H1 (cell line): ENCODE data around the gene KLK5. TPM values are rescaled to one million over a fixed set of nuclear protein-coding genes. Genes with fewer than 3 reads are reported as not detected.

Experiments used
- CTCF ChIA-PET: fragments of 300-600 bp; sonication (Branson Sonifier 250); formaldehyde crosslinking; loops from one replicate; lab custom pipeline; 2021; ENCODE audit not compliant: partially characterized antibody; lab: Charles Lee
- POLR2A ChIA-PET: fragments of 300-600 bp; sonication (Branson Sonifier 250); formaldehyde crosslinking; loops from one replicate; lab custom pipeline; 2021; ENCODE audit warnings: inconsistent platforms; ENCODE audit not compliant: partially characterized antibody; lab: Charles Lee
- DNase-seq, 2 experiments: peaks; one replicate each; pipeline versions ENCODE4 v3.0.0 to v3.0.0-alpha.2; 2010 to 2022; ENCODE audit warnings: low spot score in 2 of 2, low read depth in 1 of 2, mixed read lengths in 1 of 2
- FAIRE-seq: peaks from 2 replicates; lab custom pipeline; 2011; peaks lifted over from hg19 to GRCh38; lab: Jason Lieb, UNC
- H2AFZ ChIP-seq: 2 replicates; pipeline ENCODE4 v1.8.1; 2012; ENCODE audit warnings: low read length, inconsistent platforms
- H2AK5ac ChIP-seq: 2 replicates; pipeline ENCODE4 v1.6.1; 2013; ENCODE audit warnings: low read depth, low read length
- H2BK120ac ChIP-seq: replicated peaks from 2 replicates; pipeline ENCODE3; 2013; ENCODE audit warnings: low read depth, low read length, inconsistent platforms
- H2BK12ac ChIP-seq: 2 replicates; pipeline ENCODE4 v1.6.1; 2013; ENCODE audit warnings: low read depth, low read length
- H2BK15ac ChIP-seq: 2 replicates; pipeline ENCODE4 v1.6.1; 2013; ENCODE audit warnings: low read length
- H2BK20ac ChIP-seq: 2 replicates; pipeline ENCODE4 v1.6.1; 2013; ENCODE audit warnings: low read length
- H2BK5ac ChIP-seq: 2 replicates; pipeline ENCODE4 v1.6.1; 2013; ENCODE audit warnings: low read depth, low read length
- H3K14ac ChIP-seq: 2 replicates; pipeline ENCODE4 v1.6.1; 2013; ENCODE audit warnings: inconsistent platforms; ENCODE audit not compliant: insufficient read length
- H3K18ac ChIP-seq: 2 replicates; pipeline ENCODE4 v1.6.1; 2013; ENCODE audit warnings: low read length; ENCODE audit errors: extremely low read depth
- H3K23ac ChIP-seq: 2 replicates; pipeline ENCODE4 v1.6.1; 2013; ENCODE audit warnings: inconsistent platforms; ENCODE audit not compliant: insufficient read length
- H3K23me2 ChIP-seq: 2 replicates; pipeline ENCODE4 v1.6.1; 2013; ENCODE audit warnings: low read depth, low read length
- H3K27ac ChIP-seq: 2 replicates; pipeline ENCODE4 v1.6.1; 2011; ENCODE audit warnings: low read depth, low read length, inconsistent platforms
- H3K27me3 ChIP-seq, 4 experiments: replicated peaks in 1 of 4; 1 replicate in 1 of 4; 2 replicates in 3 of 4; pipeline versions ENCODE4 v1.6.1 to v1.8.1; 2011 to 2013; ENCODE audit warnings: low read length in 3 of 4, mild to moderate bottlenecking in 3 of 4, inconsistent platforms in 2 of 4, mixed read lengths in 2 of 4, moderate library complexity in 1 of 4; ENCODE audit not compliant: control insufficient read depth in 3 of 4, insufficient read depth in 3 of 4; ENCODE audit errors: extremely low read depth in 1 of 4
- H3K36me3 ChIP-seq, 4 experiments: 2 replicates each; pipeline versions ENCODE4 v1.6.1 to v1.8.1; 2011 to 2013; ENCODE audit warnings: mild to moderate bottlenecking in 4 of 4, low read length in 3 of 4, moderate library complexity in 2 of 4, control low read depth in 1 of 4, inconsistent platforms in 1 of 4; ENCODE audit not compliant: insufficient read depth in 4 of 4, control insufficient read depth in 2 of 4
- H3K4ac ChIP-seq: replicated peaks from 2 replicates; pipeline ENCODE3; 2013; ENCODE audit warnings: low read length, low read depth, mixed read lengths, inconsistent platforms; ENCODE audit not compliant: insufficient read length
- H3K4me1 ChIP-seq, 4 experiments: replicated peaks in 1 of 4; 1 replicate in 1 of 4; 2 replicates in 3 of 4; pipeline versions ENCODE4 v1.6.1 to v1.8.1; 2011 to 2013; ENCODE audit warnings: low read length in 3 of 4, inconsistent platforms in 2 of 4, mixed read lengths in 1 of 4; ENCODE audit not compliant: insufficient read depth in 4 of 4, control insufficient read depth in 3 of 4
- H3K4me2 ChIP-seq, 2 experiments: 2 replicates each; pipeline versions ENCODE4 v1.6.1 to v1.8.1; 2011 to 2013; ENCODE audit warnings: low read depth in 2 of 2, low read length in 2 of 2, control low read depth in 1 of 2, inconsistent platforms in 1 of 2, mild to moderate bottlenecking in 1 of 2; ENCODE audit not compliant: insufficient read depth in 1 of 2
- H3K4me3 ChIP-seq, 4 experiments: fragments of 200-600, 300-600 bp in 1 of 4; sonication (generic), shearing (Covaris generic), sonication (Bioruptor Twin) in 1 of 4; 2 replicates each; pipeline versions ENCODE4 v1.5.1 to v1.8.1; 2011 to 2016; ENCODE audit warnings: low read length in 4 of 4, low read depth in 3 of 4, control low read depth in 2 of 4, inconsistent platforms in 2 of 4, mild to moderate bottlenecking in 2 of 4, mixed read lengths in 1 of 4, moderate library complexity in 1 of 4; ENCODE audit not compliant: insufficient read depth in 2 of 4; ENCODE audit errors: extremely low read depth in 1 of 4
- H3K56ac ChIP-seq: replicated peaks from 2 replicates; pipeline ENCODE3; 2013; ENCODE audit warnings: low read depth, mild to moderate bottlenecking, mixed read lengths, low read length, inconsistent platforms; ENCODE audit not compliant: insufficient read length
- H3K79me1 ChIP-seq: 2 replicates; pipeline ENCODE4 v1.6.1; 2013; ENCODE audit warnings: low read depth, low read length, control low read depth
- H3K79me2 ChIP-seq, 2 experiments: 2 replicates each; pipeline versions ENCODE4 v1.6.1 to v1.8.1; 2012 to 2013; ENCODE audit warnings: low read length in 2 of 2, mild to moderate bottlenecking in 2 of 2, inconsistent platforms in 1 of 2; ENCODE audit not compliant: insufficient read depth in 2 of 2, control insufficient read depth in 1 of 2
- H3K9ac ChIP-seq, 4 experiments: replicated peaks in 1 of 4; 1 replicate in 1 of 4; 2 replicates in 3 of 4; pipeline versions ENCODE4 v1.6.1 to v1.8.1; 2011 to 2013; ENCODE audit warnings: low read depth in 3 of 4, low read length in 3 of 4, control low read depth in 2 of 4, mild to moderate bottlenecking in 2 of 4, moderate library complexity in 2 of 4, inconsistent platforms in 1 of 4; ENCODE audit errors: extremely low read depth in 1 of 4
- H3K9me3 ChIP-seq, 2 experiments: 2 replicates each; pipeline versions ENCODE4 v1.6.1 to v1.8.1; 2012 to 2013; ENCODE audit warnings: mild to moderate bottlenecking in 2 of 2, moderate library complexity in 2 of 2, control low read depth in 1 of 2, inconsistent platforms in 1 of 2, low read depth in 1 of 2, low read length in 1 of 2, mixed read lengths in 1 of 2; ENCODE audit not compliant: insufficient read depth in 2 of 2
- H4K20me1 ChIP-seq, 2 experiments: replicated peaks in 1 of 2; 2 replicates each; pipeline versions ENCODE3 to v1.8.1; 2011 to 2013; ENCODE audit warnings: inconsistent platforms in 2 of 2, low read length in 2 of 2, mild to moderate bottlenecking in 1 of 2; ENCODE audit not compliant: insufficient read depth in 2 of 2, control insufficient read depth in 1 of 2
- H4K5ac ChIP-seq: 2 replicates; pipeline ENCODE4 v1.6.1; 2013; ENCODE audit warnings: low read length, low read depth, mixed read lengths, inconsistent platforms; ENCODE audit not compliant: insufficient read length
- H4K8ac ChIP-seq: 2 replicates; pipeline ENCODE4 v1.8.0; 2013; ENCODE audit warnings: mild to moderate bottlenecking, moderate library complexity, low read length, inconsistent platforms; ENCODE audit not compliant: insufficient read depth; ENCODE audit errors: extremely low read depth
- H4K91ac ChIP-seq: replicated peaks from 2 replicates; pipeline ENCODE3; 2013; ENCODE audit warnings: low read length, mixed read lengths, inconsistent platforms; ENCODE audit not compliant: insufficient read length
- CTBP2 ChIP-seq: IDR thresholded peaks from 2 replicates; pipeline ENCODE4 v1.7.0; 2011; ENCODE audit warnings: borderline replicate concordance, mild to moderate bottlenecking, moderate library complexity, mixed read lengths, low read length; ENCODE audit not compliant: insufficient read depth, insufficient read length
- MAFK ChIP-seq: IDR thresholded peaks from 2 replicates; pipeline ENCODE4 v1.6.1; 2012; ENCODE audit warnings: low read depth, mild to moderate bottlenecking, improper control_type of control experiment, low read length
- NANOG ChIP-seq: IDR thresholded peaks from 2 replicates; pipeline ENCODE4 v1.6.1; 2011; ENCODE audit warnings: low read length, low read depth, mild to moderate bottlenecking, inconsistent platforms; ENCODE audit not compliant: insufficient read depth, poor library complexity, severe bottlenecking
- PHF8 ChIP-seq: fragments of 200-600 bp; sonication (generic); conservative IDR thresholded peaks from 2 replicates; pipeline ENCODE4 v1.7.1; 2012; ENCODE audit warnings: low read depth, mild to moderate bottlenecking, inconsistent platforms, low read length, moderate library complexity
- WGBS, 2 experiments: shearing (Covaris generic) in 1 of 2; methylation state at CpG; one replicate each; pipeline versions ENCODE4 v1.1.6 to v1.1.7; 2013 to 2015; ENCODE audit warnings: low lambda C conversion rate in 2 of 2, mixed read lengths in 2 of 2, inconsistent platforms in 1 of 2, low coverage in 1 of 2, missing lambda C conversion rate in 1 of 2; ENCODE audit not compliant: insufficient replicate concordance in 2 of 2, insufficient coverage in 1 of 2, insufficient read length in 1 of 2; ENCODE audit errors: extremely low coverage in 1 of 2, missing lambda C conversion rate in 1 of 2; 5-methylcytosine and 5-hydroxymethylcytosine counted together
- polyA plus RNA-seq, 7 experiments: library from polyadenylated mRNA; depleted of rRNA in 3 of 7; stranded (reverse) in 5 of 7; unstranded in 2 of 7; fragments of >200 nt in 5 of 7; fragments of 200-250 nt in 2 of 7; gene quantifications; 1 replicate in 5 of 7; 2 replicates in 1 of 7; 4 replicates in 1 of 7; pipeline versions ENCODE4 v1.2.1 to v1.2.3, GENCODE V29; 2011 to 2013; ENCODE audit warnings: missing spikeins in 2 of 7, mixed read lengths in 2 of 7
- total RNA-seq: library from RNA; stranded (reverse); fragmentation: NEBNext Ultra II Directional; extraction: Animal tissue kit (Norgen Biotek cat#: 25700); gene quantifications from 2 replicates; pipeline ENCODE4 v1.2.1, GENCODE V29; 2021

The KLK5 gene
- total and polyA plus RNA-seq, 2 of the 8 experiments (the other 6 are each of a cell fraction or from before 2014, with no cell fraction given) = 0.76 to 2.0 TPM

DNA sequence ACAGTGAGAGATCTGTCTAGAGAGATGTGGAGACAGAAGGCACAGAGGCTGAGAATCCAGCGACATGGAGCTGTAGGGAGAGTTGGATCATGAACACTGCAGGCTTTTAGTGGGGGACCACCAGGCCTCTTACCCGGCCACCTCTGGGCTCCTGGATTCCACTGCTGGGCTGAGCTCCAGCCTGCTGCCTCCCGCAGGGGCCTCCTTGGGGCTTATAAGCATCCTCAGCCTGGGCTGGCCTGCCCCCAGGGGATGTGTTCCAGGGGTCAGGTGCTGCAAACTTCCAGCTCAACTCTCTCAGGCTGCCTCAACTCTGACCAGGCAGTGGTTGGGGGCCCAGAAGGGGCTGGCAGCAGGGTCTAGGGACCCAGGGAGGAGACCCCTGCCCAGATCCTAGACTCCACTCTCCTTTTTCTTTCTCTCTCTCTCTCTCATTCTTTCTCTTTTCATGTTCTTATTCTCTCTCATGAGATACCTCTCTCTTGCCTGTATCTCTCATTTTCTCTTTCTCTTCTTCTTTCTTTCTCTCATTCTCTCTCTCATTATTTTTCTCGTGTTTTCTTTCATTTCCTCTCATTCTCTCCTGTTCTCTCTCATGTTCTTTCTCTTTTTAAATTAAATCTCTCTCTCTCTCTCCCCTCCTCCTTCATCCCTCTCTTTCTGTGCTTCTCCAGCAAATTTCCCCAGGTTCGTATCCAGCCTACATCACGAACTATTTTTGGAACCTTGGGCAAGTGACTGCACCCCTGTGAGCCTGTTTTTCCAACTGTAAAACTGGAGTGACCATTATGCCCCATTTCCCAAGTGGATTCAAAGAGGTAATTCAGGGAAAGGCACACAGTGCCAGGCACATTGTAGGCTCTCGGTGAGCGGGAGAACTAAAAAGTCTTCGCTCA lies 41.4 kb downstream of the KLK5 start, which contains the start of gene KLK4:
Gene KLK4, minus strand, starts transcription at position 190 of the 896 bp plus-strand sequence. CDS start 657 bp downstream, outside the sequence.
- H4K20me1 ChIP-seq = peaks cover 0 to 2% of the 10 kb centered on the region in 2 experiments
- H2BK15ac ChIP-seq = peak within 1 kb of the TSS; percentile 73; the same call in 1 of the 2 replicates
- no peak within 1 kb of the TSS for H4K5ac ChIP-seq
- H3K27ac ChIP-seq = no peak within 1 kb of the TSS
- FAIRE-seq (no peak), DNase-seq (no peak)
- H2BK5ac ChIP-seq = 0 out of 2 replicates have a peak within 1 kb of the TSS, but pooled peaks have one; percentile 27
- peaks cover 0 to 14% (median 9%) of the 10 kb centered on the region in 4 experiments; a peak in 5 of 7 replicates for H3K4me1 ChIP-seq
- H3K27me3 ChIP-seq = peaks cover 21 to 42% (median 33%) of the 10 kb centered on the region in 4 experiments
- no peak within 1 kb of the TSS for H3K9ac ChIP-seq
- peaks cover 16% of the 10 kb centered on the region for H3K23me2 ChIP-seq
- peak within 1 kb of the TSS; percentile 80 to 91; a peak in 3 of 4 replicates for H3K4me2 ChIP-seq
- H3K4ac ChIP-seq = no peak within 1 kb of the TSS
- H2BK20ac ChIP-seq = peak within 1 kb of the TSS; percentile 53; the same call in 1 of the 2 replicates
- H2AFZ ChIP-seq = no peak within 1 kb of the TSS
- no peak within 1 kb of the TSS for H3K14ac ChIP-seq
- H3K9me3 ChIP-seq = no peaks in the 10 kb centered on the region
- H4K91ac ChIP-seq = no peak within 1 kb of the TSS
- H2AK5ac ChIP-seq = no peak within 1 kb of the TSS; the same call in 1 of the 2 replicates
- ChIA-PET CTCF (interaction anchor here (0.6 to 2.3 kb wide), 4 partner anchors 10 to 356 kb away, joined by 3 to 17 read pairs (median 4); no protein-coding TSS in a partner anchor), POLR2A (interaction anchor here (1.0 to 5.3 kb wide), 3 partner anchors 10 to 116 kb away, joined by 3 to 36 read pairs (median 26); no protein-coding TSS in a partner anchor)
- H3K4me3 ChIP-seq = peak within 1 kb of the TSS in 1 of 4 experiments; percentile 55; a peak in 2 of 8 replicates
- H4K8ac ChIP-seq = no peak within 1 kb of the TSS
- no peak within 1 kb of the TSS for H3K56ac ChIP-seq
- WGBS, 2 experiments = 79 to 100% methylated on average over 1 to 9 of the region's 9 CpGs
- H3K18ac ChIP-seq = no peak within 1 kb of the TSS
- no peak for TF ChIP-seq PHF8
- TF ChIP-seq NANOG = no peak
- TF ChIP-seq MAFK = no peak
- TF ChIP-seq CTBP2 = no peak
- H3K23ac ChIP-seq = no peak within 1 kb of the TSS
- no peak within 1 kb of the TSS for H2BK120ac ChIP-seq
- peak within 1 kb of the TSS; percentile 12; the same call in 1 of the 2 replicates for H2BK12ac ChIP-seq
- no peaks in the 10 kb centered on the region for H3K79me1 ChIP-seq
- no peaks in the 10 kb centered on the region for H3K36me3 ChIP-seq
- H3K79me2 ChIP-seq = no peaks in the 10 kb centered on the region
